Measurements from ENCODE around the gene PRIM2.
"Not testable (repeated sequence)": the region's sequence is repeated elsewhere in the genome, so short reads cannot be mapped to it uniquely, and the experiment has no call there.

The PRIM2 gene

DNA sequence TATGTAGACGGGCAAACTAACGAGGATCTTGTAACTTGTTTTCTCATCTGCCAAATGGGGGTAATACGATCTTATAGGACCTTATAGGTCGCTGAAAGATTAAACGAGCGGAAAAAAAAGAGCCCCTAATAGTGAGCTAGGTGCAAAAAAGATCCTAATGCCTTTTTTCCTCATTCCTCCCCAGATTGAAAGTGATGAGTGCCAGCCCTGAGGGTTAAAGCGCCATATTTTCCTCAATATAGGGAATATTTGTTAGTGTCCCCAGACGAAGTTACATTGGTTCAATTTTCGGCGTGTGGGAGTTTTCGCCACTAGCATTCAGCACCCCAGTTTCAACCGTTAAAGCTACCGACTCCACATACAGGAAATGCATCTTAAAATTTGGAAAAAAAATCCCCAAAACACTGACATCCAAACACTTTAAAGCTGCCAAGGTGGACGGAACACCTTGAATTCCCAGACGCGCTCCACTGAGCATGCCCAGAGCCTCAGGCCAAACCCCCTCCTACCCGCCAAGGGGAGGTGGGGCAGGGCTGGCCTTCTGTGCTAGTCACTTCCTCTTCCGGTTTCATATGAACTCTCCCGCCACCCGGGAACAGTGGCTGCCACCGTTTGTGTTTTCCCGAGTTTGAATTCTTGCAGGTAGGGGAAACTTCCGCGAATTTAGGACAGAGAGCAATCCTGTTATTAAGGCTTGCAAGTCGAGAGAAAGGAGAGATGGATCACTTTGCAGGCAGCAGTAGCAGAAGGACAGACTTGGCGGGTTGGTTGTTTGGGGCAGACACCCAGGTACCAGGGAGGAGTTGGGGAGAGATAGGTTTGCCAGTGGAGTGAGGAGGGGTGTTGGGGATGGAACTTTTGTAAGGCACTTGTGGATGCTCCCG lies at the start of gene PRIM2:
Gene PRIM2 (plus strand): TSS at position 571 of the 884 bp plus-strand sequence. CDS start 816 bp downstream, outside the sequence.
- no peak for FAIRE-seq

- FAIRE-seq: no peak
These were observed 49.2 kb upstream of the PRIM2 start for GRCh38 chr6:57268294-57268640.

GRCh38 chr6:57274113-57274824 lies 43.2 kb upstream of the PRIM2 start:
- FAIRE-seq: not testable (repeated sequence)

DNA sequence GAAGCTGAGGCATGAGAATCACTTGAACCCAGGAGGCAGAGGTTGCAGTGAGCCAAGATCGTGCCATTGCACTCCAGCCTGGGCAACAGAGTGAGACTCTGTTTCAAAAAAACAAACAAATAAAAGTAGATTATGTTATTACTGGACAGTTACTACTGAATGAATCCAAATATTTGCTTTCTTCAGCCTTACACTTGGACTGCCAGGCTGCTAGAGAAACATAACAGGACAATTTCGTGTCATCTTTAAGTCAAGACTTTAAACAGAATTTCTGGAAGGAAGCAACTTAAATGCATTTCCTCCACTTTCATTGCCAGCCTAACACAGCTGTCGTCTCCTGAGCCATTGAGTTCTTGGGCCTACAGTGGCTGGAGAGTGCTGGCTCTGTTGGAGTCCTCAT lies 42.0 kb upstream of the PRIM2 start:
- no peak for FAIRE-seq

GRCh38 chr6:57276946-57277345 lies 40.5 kb upstream of the PRIM2 start:
- no peak for FAIRE-seq

DNA sequence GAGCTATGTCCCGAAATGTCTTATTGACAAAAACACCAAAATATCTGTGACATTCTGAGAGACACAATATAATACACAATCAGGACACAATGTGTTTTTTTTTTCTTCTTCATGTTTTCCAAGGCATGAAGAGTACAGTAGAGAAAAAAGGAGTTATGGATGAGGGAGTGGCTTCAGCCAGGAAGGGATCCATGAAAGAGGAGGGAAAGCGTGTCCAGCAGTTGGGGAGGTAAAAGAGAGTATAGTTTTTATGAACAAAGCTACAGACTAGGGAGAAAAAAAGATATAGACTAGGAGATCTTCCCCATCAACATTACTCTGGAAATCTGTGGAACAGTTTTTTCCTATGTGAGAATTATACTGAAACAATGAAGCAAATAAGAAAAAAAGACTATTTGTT lies 38.9 kb upstream of the PRIM2 start:
- no peak for FAIRE-seq

DNA sequence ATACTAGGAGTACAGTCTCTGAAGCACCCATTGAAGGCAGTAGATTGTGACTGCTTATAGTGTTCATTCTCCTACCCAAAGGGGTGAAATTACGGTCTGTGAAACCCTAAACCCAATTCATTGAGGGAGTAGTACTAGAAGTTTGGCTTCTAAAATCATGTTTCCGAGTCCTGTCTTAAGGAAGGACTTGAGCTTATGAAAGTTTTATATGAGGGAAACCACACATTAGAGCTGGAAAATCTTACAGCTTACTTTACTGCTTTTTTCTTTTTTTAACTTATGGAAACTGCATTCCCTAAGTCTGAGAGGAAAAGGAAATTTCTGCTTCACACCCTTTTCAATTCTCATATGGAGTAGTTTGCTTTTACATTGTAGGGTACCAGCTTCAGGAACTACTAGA lies 38.4 kb upstream of the PRIM2 start:
- no peak for FAIRE-seq

DNA sequence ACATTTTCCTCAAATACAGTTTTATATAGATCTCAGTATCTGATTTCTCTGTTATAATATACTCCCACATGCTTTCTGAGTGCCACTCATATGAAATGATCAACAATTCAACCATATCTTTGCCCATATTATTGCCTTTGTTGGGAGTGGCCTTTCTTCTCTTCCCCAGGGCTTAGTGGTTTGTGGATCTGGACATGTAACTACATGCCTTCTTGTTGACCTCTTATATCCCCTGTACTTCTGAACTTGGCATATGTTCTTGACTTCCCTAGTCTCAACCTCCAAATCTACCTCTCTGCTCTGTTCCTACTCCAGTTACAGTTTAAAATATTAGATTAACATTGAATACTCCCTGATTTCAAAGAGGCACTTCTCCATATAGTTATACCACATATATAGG lies 34.3 kb upstream of the PRIM2 start:
- FAIRE-seq: no peak

GRCh38 chr6:57283911-57284455 lies 33.4 kb upstream of the PRIM2 start:
- no peak for FAIRE-seq

- FAIRE-seq: not testable (repeated sequence)
These were observed 29.3 kb upstream of the PRIM2 start for GRCh38 chr6:57288136-57288535.

DNA sequence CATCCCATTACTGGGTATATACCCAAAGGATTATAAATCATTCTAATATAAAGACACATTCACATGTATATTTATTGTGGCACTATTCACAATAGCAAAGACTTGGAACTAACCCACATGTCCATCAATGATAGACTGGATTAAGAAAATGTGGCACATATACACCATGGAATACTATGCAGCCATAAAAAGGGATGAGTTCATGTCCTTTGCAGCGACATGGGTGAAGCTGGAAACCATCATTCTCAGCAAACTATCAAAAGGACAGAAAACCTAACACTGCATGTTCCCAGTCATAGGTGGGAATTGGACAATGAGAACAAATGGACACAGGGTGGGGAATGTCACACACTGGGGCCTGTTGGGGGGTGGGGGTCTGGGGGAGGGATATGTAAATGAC lies 24.0 kb upstream of the PRIM2 start:
- not testable (repeated sequence) for FAIRE-seq

- no peak for FAIRE-seq
These were observed 22.5 kb upstream of the PRIM2 start for GRCh38 chr6:57294862-57295445.

- no peak for FAIRE-seq
These were observed 19.9 kb upstream of the PRIM2 start for GRCh38 chr6:57297505-57297904.

- FAIRE-seq: no peak
These were observed 18.7 kb upstream of the PRIM2 start for GRCh38 chr6:57298741-57299140.

GRCh38 chr6:57301757-57302156 lies 15.7 kb upstream of the PRIM2 start:
- FAIRE-seq: no peak

DNA sequence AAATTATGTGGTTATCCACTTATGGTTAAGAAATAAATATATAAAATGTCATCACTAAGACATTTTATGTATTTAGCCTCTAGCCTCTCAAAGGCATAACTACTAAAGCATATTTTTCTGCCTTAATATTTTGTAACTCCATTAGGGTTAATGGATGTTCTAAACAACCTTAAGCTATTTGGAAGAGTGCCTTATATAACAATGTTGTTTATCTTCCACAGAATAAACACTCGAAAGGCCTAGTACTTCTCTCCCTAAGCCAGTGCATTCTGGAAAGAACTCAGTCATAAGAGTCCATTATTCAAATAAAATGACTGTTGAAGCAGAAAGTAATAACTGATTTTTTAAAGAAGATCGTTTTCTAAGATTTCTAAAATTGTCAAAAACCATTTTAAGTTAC lies 15.0 kb upstream of the PRIM2 start:
- FAIRE-seq: no peak

- no peak for FAIRE-seq
These were observed 13.3 kb upstream of the PRIM2 start for GRCh38 chr6:57303931-57304681.

- FAIRE-seq: no peak
These were observed 12.3 kb upstream of the PRIM2 start for GRCh38 chr6:57305107-57305506.

DNA sequence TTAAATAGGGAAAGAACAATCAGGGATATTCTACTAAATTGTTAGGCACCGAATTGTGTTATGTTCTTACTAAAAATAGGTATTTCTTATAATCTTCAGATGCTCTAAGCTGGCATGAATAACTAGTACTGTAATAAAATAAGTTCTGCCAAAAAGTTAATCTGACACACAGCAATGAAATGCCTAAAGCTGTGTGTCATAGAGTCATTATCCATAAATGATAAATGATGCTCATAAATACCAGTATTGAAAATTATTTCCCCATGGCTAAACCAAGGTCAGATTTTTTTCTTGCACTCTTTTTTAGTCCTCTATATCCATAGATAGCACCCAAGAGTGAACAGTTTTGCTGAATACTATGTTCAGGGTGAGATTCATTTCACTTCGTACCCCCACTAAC lies 11.7 kb upstream of the PRIM2 start:
- FAIRE-seq: no peak

DNA sequence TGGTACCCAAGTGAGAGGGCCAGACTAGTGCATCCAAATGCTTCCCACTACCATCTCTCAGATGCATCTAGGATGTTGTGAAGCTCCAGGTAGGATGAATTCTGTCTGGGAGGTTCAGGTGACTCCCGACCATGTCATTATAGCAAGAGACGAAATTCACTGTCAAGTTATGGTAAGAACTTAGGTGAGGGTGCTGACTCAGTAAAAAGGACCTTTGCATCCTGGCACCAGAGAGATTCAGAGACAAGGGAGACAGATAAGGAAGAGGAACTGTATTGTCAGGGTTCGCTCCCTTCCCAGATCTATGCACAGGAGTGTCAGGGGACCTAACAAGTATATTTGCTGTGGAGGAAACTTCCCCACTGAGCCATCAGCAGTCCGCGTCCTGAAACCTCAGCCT lies 11.2 kb upstream of the PRIM2 start:
- FAIRE-seq: no peak

- FAIRE-seq: no peak
These were observed 9.6 kb upstream of the PRIM2 start for GRCh38 chr6:57307850-57308249.

- FAIRE-seq: not testable (repeated sequence)
These were observed 8.7 kb upstream of the PRIM2 start for GRCh38 chr6:57308755-57309154.
